HS-27A (cell line): ENCODE measurements around the gene ME3.

Experiments
- DNase-seq: peaks from one replicate; pipeline ENCODE4 v3.0.0-alpha.2; 2012; ENCODE audit warnings: low read depth, missing footprints

The ME3 gene

GRCh38 chr11:86460461-86461385 lies 211.7 kb downstream of the ME3 start:
- no peak for DNase-seq

DNA sequence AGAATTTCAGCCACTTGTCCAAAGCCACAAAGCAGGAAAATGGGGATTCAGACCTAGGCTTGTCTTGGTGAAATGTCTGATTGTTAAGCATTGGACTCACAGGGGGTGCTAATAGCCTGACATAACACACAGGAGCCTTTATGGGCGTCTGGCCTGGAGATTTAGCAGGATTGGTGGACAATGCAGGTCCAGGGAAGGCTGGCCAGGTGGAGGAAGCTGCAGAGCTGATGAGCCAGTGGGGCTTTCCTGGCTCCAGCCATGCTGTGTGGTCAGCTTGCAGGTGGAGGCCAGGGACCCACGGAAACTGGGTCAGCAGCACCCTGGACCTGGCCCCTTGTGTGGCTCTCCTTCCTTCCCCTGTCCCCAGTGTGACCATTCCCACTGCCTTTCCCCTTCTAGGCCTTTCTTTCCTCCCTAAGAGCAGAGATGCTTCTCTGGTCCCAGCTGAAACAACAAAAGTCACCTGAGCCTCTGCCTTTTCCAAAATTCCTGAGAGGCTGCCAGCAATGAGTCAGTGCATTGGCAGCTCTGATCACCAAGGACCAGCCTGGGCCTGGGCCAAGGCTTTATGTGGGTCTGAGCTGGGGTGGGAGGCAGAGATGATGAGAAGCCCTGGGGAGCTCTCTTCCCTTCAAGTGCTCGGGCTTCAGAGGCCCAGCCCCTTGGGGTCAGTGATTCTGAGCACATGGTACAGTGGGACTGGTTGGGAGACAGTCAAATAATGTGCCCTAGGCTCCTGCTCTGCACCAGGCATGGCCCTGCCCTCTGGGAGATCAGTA lies 212.5 kb downstream of the ME3 start:
- peak; percentile 99 for DNase-seq

DNA sequence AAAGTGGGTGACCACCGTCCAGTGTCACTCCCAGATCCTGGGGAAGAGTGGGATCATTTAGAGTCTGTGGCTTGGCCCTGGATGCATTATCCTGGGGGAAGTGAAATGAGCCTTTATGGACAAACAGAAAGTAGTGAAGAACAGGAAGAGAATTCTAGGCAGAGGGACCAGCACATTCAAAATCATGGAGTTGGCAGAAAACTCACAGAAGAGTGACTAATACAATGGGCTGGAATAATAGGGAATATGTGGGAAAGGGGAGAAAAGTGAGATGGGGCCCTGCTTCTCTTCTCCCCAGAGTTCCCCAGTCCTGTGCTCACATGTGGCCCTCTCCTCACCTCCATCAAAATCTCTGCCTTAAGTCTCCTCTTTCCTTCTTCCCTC lies 213.4 kb downstream of the ME3 start:
- DNase-seq = no peak

DNA sequence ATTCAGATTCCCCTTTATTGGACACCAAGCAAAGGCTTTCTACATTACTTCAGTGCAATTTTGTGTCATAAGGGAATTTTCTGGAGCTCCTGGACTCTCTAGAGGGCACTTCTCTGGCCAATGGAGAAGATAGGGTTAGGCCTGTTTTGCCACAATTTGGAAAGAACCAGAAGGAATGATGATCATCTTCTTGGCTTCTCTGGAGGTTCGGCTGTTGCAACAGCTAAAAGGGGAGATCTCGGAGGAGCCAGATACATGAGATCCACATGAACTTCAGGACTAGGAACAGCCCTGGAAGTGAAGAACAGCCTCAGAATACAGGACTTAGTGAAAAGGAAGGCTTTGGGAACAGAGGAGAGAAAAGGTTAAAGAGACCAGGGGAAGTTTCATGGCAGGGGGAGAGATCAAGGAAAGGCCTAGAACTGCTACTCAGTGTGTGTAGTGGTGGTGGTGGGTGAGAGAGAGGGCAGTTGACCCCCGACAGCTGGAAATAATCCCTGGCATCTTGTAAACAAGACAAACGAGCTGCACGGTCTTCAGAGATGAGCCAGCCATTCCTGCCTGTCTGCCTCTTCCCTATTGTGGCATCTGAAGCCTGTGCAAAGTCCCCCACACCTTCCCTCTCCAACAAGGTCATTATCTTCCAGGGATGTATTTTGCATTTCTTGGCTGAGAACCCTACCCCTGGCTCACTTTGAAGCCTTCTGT lies 214.0 kb downstream of the ME3 start:
- DNase-seq = no peak

DNA sequence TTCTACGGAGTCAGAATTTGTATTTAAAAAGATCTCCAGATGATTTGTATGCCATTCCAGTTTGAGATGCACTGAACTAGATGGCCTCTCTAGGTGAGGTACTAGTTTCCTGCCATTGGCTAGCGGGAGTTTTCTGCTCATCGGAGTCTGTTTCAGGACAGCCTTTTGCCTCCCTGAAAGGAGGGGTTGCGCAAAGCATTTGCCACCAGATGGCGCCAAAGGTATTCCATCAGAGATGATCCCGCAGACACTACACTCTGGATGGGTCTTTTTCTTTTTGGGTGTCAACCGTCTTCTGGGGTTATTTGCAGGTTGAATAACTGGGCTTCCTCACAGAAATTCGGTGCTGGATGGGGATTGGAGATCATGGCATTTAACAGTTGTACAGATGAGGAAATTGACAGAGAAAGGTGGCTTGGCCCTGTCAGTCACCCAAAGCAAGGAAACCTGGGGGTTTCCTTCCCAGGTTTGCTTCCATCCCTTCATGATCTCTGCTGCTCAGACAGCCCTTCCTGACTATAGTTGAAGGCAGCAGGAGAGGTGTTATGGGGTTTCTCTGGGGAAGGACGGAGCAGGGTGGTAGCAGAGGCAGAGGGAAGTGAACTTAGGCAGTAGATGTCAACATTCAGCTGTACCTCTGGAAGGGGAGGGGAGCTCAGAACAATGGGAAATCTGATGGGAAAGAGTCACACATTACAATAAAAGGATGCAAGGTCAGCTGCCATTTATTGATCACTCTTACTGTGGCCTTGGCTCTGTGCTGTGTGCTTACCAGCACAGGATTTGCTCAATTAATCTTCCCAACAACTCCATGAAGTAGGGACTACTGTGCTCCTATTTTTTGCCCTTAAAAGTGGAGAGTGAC lies 216.1 kb downstream of the ME3 start:
- DNase-seq = peak; percentile 66

DNA sequence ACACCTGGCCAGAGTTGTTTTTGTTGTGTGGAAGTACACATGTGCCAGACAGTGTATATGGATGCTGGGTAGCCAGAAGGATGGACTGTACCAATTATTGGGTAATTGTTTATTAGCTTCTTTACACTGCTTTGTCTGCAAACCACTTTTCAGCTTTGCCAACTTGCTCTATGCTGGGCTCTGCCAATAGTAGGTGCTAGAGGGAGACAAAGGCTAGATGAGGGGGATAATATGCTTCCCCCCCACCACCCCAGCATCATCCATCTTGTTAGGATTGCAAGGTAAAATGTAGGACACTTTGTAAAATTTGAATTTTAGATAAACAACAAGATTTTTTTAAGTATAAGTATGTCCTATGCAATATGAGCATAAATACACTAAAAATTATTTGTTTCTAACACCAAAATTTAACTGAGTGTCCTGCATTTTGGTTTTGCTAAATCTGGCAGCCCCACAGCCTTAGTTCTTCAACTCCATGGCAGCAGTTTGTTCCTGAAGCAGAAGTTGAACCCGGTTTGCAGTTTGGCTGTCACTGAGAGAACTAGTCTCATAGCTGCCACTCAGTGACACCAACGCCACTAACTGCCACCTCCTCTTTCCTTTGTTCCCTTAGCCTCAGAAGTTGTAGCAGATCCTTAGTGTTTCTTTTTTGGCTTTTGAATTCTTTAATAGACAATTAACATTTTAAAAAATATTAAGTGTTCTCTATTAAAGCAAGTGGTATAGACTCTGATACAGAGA lies 219.0 kb downstream of the ME3 start:
- DNase-seq = no peak

- DNase-seq = no peak
Measured at GRCh38 chr11:86449993-86450629, 222.3 kb downstream of the ME3 start.

- DNase-seq = no peak
Measured at GRCh38 chr11:86447763-86448480, 224.5 kb downstream of the ME3 start.

DNA sequence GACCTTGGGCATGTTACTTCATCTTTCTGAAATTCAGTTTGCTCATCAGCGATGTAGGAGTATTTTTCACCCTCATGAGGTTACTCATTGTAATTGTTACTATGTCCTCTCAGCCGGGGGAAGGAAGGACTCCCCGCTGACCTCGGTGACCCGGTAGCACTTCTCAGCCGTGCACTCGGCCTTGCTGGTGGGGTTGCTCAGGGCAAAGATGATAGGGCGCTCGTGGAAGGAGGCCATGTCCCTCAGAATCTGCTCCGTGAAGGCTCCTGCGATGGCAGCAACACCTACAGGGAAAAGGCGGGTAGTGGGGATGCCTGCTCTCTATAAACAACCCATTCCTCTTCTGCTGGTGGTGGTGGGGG lies 225.5 kb downstream of the ME3 start:
- no peak for DNase-seq

DNA sequence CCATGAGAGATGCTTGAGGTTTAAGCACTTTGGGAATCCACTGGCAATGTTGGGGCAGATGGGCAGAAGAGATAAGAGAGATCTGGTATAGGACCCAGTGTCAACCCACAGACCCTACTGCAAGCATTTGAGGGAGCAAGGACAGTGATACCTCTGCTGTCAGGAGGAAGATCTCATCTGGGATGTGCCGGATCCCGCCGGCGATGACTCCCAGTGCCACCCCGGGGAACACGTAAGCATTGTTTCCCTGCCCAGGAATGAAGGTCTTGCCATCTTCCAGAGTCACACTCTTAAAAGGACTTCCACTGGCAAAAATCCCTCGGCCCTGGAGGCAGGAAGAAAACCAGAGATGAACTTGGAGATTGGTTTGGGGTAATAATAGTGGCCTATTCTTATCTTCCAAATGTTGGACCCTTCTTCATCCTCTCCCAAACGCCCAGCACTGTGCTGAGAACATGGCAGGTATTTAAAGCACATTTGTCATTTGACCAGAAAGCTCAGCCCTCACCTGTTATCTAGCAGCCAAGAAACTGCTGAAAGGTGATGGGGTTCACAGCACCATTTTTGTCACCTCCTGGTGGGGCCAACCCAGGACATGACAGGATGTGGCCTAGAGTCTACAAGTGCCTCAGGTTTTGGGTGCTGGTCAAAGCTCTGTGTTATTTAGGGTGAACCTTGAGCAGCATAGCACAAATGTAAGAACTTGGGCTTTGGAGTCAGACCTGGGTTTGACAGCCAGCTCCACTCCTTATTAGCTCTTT lies 226.1 kb downstream of the ME3 start:
- DNase-seq = no peak

GRCh38 chr11:86444981-86445380 lies 227.4 kb downstream of the ME3 start:
- no peak for DNase-seq

DNA sequence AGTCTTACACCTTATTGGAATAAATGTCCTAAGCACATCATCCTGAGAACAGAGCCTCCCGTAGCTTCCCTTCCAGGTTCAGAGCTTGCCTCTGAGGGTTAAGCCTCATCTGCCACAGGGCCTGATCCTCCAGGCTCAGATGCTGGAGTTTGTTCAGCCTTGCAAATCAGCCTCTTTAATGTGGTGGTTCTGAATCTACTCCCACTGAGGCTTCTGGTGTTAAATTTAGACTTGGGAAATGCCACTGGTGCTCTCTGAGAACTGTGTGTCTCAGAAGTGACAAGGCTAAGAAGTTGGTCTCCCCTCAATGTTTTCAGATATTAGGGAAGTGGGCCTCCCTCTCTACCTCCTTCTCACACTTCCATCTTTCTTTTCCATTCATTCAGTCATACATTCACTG lies 229.0 kb downstream of the ME3 start:
- no peak for DNase-seq

- DNase-seq = no peak
Measured at GRCh38 chr11:86442827-86443226, 229.6 kb downstream of the ME3 start.

DNA sequence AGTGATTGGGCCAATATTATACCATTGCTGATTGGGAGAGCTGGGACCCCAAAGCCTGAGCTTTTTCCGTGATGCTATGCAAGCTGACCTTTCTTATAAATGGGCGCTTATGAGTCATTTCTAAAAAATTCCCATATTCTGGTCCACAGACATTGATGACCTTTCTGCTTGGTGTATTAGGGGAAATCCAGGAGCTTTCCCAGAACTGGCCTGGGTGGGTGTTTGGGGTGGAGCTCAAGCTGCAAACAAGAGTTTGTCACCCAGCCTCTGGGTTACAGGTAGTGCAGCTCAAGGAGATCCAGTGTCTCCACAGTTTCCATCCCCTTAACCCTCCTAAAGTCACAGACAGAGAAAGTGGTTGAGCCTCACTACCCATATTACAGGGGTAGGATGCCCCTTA lies 230.0 kb downstream of the ME3 start:
- DNase-seq = no peak

DNA sequence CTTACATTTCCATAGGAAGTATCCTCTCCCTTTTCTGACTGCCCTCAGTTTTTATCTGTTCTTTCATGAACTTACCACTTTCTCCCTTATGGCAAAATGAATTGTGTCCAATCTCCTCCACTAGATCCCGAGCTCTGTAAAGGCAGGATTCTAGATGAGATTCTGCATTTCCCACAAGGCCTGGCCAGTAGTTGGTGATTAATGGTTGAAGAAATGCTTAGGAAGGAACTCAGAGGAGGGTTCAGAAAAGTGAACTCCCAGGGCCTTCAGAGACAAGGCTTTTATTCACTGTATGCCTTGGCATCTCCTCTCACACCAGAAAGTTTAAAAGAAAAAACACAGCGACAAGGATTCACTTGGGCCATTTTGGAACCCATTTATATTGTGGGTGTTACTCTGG lies 231.6 kb downstream of the ME3 start:
- DNase-seq = no peak

DNA sequence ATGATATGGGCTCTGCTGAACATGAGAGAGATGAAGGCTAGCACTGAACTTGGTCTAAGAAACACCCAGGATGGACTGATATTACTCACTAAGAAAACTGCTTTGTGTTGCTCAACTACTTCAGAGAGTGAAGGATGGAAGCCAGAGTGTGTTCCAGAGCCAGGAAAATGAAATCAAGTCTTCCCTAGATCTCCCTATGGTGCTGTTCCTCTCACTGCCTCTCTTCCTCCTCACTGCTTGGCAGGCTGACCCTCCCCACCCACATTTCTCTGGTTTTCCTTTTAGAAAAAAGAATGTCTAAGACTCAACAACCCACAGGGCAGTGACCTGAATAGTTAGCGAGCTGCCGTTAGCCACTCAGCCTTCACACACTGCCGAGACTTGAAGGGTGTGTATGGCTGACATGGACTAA lies 232.1 kb downstream of the ME3 start:
- no peak for DNase-seq

- no peak for DNase-seq
Measured at GRCh38 chr11:86438685-86439084, 233.7 kb downstream of the ME3 start.

GRCh38 chr11:86435711-86436110 lies 236.7 kb downstream of the ME3 start:
- DNase-seq = no peak
